Upper lobe of left lung (tissue), 4 donors: ENCODE data around the gene HTR1D.

Experiments used
- CTCF ChIP-seq, 6 experiments: fragments of 450-650 bp in 4 of 6; fragments of 200-600 bp in 2 of 6; sonication (generic) in 2 of 6; IDR thresholded peaks; one replicate each; pipeline ENCODE4 v1.5.1; 2016 to 2019; ENCODE audit warnings: antibody characterized with exemption in 6 of 6
- POLR2A ChIP-seq, 4 donors: fragments of 450-650 bp; IDR thresholded peaks; one replicate each; pipeline ENCODE4 v1.5.1; 2016 to 2017; ENCODE audit warnings: antibody characterized with exemption in 4 of 4, mild to moderate bottlenecking in 2 of 4
- POLR2AphosphoS5 ChIP-seq, 2 donors: sonication (generic); formaldehyde crosslinking; IDR thresholded peaks; one replicate each; pipeline ENCODE4 v1.5.1; 2017; ENCODE audit warnings: antibody characterized with exemption in 2 of 2

GRCh38 chr1:23222742-23223141 is 5.4 kb upstream of the HTR1D start:
- TF ChIP-seq CTCF (IDR thresholded peaks at IDR 0.05), result no peak
- TF ChIP-seq POLR2A (IDR thresholded peaks at IDR 0.05), result no peak
- no peak for TF ChIP-seq POLR2AphosphoS5 (IDR thresholded peaks at IDR 0.05)
